HFFc6 (cell line): ENCODE results near the gene NPAS3. TPM values are rescaled to one million over a fixed set of nuclear protein-coding genes. Genes with fewer than 3 reads are reported as not detected.

Experiments
- DNase-seq: peaks from one replicate; pipeline ENCODE4 v3.0.0-alpha.2; 2018
- H3K27ac Mint-ChIP-seq: 2 replicates; pipeline ENCODE4 v1.8.0; 2020; ENCODE audit warnings: mild to moderate bottlenecking, mixed read lengths
- H3K27me3 Mint-ChIP-seq: 2 replicates; pipeline ENCODE4 v1.8.0; 2021; ENCODE audit warnings: mild to moderate bottlenecking, moderate library complexity, mixed read lengths; ENCODE audit not compliant: insufficient read depth
- H3K36me3 Mint-ChIP-seq: 2 replicates; pipeline ENCODE4 v1.8.0; 2021; ENCODE audit warnings: low read depth, mixed read lengths
- H3K4me1 Mint-ChIP-seq: 2 replicates; pipeline ENCODE4 v1.8.0; 2020; ENCODE audit warnings: low read depth, mixed read lengths
- H3K4me3 Mint-ChIP-seq: 2 replicates; pipeline ENCODE4 v1.8.0; 2020; ENCODE audit warnings: mild to moderate bottlenecking, moderate library complexity, mixed read lengths
- H3K9me3 Mint-ChIP-seq: 2 replicates; pipeline ENCODE4 v1.8.0; 2020; ENCODE audit warnings: mild to moderate bottlenecking, mixed read lengths
- CTCF ChIP-seq: fragments of 200-600 bp; sonication (generic); IDR thresholded peaks from 2 replicates; pipeline ENCODE4 v1.5.0; 2021; ENCODE audit warnings: antibody characterized with exemption, mild to moderate bottlenecking
- total RNA-seq, 6 experiments: library from RNA; stranded (reverse); fragmentation: NEBNext Ultra II Directional; extraction: Animal tissue kit (Norgen Biotek cat#: 25700); gene quantifications; 2 replicates in 1 of 6; 3 replicates in 5 of 6; pipeline ENCODE4 v1.2.3, GENCODE V29; 2021

The NPAS3 gene
- total RNA-seq, 6 experiments from 2014 or later, result not detected

GRCh38 chr14:33450416-33450815, 511.7 kb downstream of the NPAS3 start:
- Mint-ChIP-seq H3K4me3 (no peak overlapping the region), H3K9me3 (no peaks in the 10 kb centered on the region; the same call in 1 of the 2 replicates), H3K36me3 (no peaks in the 10 kb centered on the region), H3K27me3 (no peaks in the 10 kb centered on the region; the same call in 1 of the 2 replicates), H3K4me1 (no peaks in the 10 kb centered on the region; the same call in 1 of the 2 replicates), H3K27ac (no peak overlapping the region)
- DNase-seq, result no peak
- no peak for TF ChIP-seq CTCF

- Mint-ChIP-seq H3K36me3 (no peaks in the 10 kb centered on the region), H3K9me3 (no peaks in the 10 kb centered on the region; the same call in 1 of the 2 replicates), H3K27ac (no peak overlapping the region), H3K4me1 (no peaks in the 10 kb centered on the region; the same call in 1 of the 2 replicates), H3K4me3 (no peak overlapping the region), H3K27me3 (peaks cover under 1% of the 10 kb centered on the region; the same call in 1 of the 2 replicates)
- TF ChIP-seq CTCF, result no peak
- DNase-seq, result no peak
These were observed 512.5 kb downstream of the NPAS3 start for GRCh38 chr14:33451211-33451610.

GRCh38 chr14:33452995-33453394, 514.3 kb downstream of the NPAS3 start:
- no peak overlapping the region for H3K27ac Mint-ChIP-seq
- no peak for TF ChIP-seq CTCF
- H3K9me3 Mint-ChIP-seq, result no peaks in the 10 kb centered on the region; the same call in 1 of the 2 replicates
- no peaks in the 10 kb centered on the region for H3K36me3 Mint-ChIP-seq
- peaks cover 4% of the 10 kb centered on the region; the same call in 1 of the 2 replicates for H3K27me3 Mint-ChIP-seq
- no peak overlapping the region for H3K4me3 Mint-ChIP-seq
- no peaks in the 10 kb centered on the region; the same call in 1 of the 2 replicates for H3K4me1 Mint-ChIP-seq
- no peak for DNase-seq

GRCh38 chr14:33454022-33454595, 515.4 kb downstream of the NPAS3 start:
- no peak for DNase-seq
- Mint-ChIP-seq H3K27ac (no peak overlapping the region), H3K36me3 (no peaks in the 10 kb centered on the region), H3K4me1 (no peaks in the 10 kb centered on the region; the same call in 1 of the 2 replicates), H3K27me3 (peaks cover 4% of the 10 kb centered on the region; the same call in 1 of the 2 replicates), H3K9me3 (no peaks in the 10 kb centered on the region; the same call in 1 of the 2 replicates), H3K4me3 (no peak overlapping the region)
- TF ChIP-seq CTCF, result no peak

GRCh38 chr14:33454707-33455106, 516.0 kb downstream of the NPAS3 start:
- DNase-seq, result no peak
- Mint-ChIP-seq H3K36me3 (no peaks in the 10 kb centered on the region), H3K27ac (no peak overlapping the region), H3K9me3 (no peaks in the 10 kb centered on the region; the same call in 1 of the 2 replicates), H3K4me3 (no peak overlapping the region), H3K4me1 (no peaks in the 10 kb centered on the region; the same call in 1 of the 2 replicates), H3K27me3 (peaks cover 4% of the 10 kb centered on the region; the same call in 1 of the 2 replicates)
- TF ChIP-seq CTCF, result no peak
